CD4-positive, alpha-beta T cell treated with Interleukin-15 for 1 hour (primary cell): Measurements from ENCODE around the gene GDPD3.
A peak's percentile ranks its signal among the peaks of the same experiment; 100 is the strongest.
"Not testable (repeated sequence)": the region's sequence is repeated elsewhere in the genome, so short reads cannot be mapped to it uniquely, and the experiment has no call there.

Experiments
- DNase-seq: peaks from one replicate; pipeline ENCODE4 v3.0.0-alpha.2; 2020

GDPD3 gene, protein sequence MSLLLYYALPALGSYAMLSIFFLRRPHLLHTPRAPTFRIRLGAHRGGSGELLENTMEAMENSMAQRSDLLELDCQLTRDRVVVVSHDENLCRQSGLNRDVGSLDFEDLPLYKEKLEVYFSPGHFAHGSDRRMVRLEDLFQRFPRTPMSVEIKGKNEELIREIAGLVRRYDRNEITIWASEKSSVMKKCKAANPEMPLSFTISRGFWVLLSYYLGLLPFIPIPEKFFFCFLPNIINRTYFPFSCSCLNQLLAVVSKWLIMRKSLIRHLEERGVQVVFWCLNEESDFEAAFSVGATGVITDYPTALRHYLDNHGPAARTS

DNA sequence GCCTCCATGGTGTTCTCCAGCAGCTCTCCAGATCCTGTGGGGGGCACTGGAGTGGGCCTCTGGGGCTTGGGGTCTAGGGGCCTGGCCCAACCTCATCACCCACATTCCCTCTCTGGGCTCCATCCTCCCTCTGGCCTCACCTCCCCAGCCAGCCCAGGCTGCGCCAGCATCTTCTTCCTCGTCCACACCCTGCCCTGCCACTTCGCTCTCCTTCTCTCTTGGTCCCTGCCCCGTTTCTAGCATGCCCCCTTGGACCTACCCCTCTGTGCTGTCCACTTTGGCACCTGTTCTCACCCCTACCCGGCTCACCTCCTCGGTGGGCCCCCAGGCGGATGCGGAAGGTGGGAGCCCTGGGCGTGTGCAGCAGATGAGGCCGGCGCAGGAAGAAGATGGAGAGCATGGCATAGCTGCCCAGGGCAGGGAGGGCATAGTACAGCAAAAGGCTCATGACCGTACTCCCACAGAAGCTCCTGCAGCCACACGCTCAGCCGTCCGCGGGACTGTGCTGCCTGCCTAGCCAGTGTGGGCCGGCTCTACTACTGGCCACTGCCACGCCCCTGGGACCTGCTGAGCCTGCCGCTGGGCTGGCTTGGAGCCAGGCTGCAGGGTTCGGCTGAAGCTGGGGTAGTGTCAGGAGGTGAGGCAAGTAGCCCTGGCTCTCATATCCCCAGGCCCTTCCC lies at the start of gene GDPD3:
GDPD3 (minus strand) TSS at position 507 of the 680 bp plus-strand sequence; CDS start at position 448, 59 bp downstream.
- no peak for DNase-seq

GRCh38 chr16:30157214-30157613 lies 43.9 kb upstream of the GDPD3 start:
- DNase-seq = no peak

DNA sequence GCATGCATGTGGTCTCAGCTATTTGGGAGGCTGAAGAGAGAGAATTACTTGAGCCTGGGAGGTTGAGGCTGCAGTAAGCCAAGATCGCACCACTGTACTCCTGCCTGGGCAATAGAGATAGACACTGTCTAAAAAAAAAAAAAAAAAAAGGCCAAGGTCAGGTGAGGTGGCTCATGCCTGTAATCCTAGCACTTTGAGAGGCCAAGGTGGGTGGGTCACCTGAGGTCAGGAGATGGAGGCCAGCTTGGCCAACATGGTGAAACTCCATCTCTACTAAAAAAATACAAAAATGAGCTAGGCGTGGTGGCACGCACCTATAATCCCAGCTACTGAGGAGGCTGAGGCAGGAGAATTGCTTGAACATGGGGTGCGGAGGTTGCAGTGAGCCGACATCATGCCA lies 41.9 kb upstream of the GDPD3 start:
- no peak for DNase-seq

DNA sequence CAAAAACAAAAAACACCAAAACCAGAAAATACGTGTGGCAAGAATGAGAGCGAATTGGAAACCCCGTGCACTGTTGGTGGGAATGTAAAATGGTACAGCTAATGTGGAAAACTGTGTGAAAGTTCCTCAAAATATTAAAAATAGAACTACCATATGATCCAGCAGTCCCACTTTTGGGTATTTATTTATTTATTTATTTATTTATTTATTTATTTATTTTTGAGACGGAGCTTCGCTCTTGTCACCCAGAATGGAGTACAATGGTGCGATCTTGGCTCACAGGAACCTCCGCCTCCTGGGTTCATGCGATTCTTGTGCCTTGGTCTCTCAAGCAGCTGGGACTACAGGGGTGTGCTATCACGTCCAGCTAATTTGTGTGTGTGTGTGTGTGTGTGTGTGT lies 39.2 kb upstream of the GDPD3 start:
- DNase-seq = no peak

GRCh38 chr16:30151091-30151490 lies 37.8 kb upstream of the GDPD3 start:
- DNase-seq = no peak

DNA sequence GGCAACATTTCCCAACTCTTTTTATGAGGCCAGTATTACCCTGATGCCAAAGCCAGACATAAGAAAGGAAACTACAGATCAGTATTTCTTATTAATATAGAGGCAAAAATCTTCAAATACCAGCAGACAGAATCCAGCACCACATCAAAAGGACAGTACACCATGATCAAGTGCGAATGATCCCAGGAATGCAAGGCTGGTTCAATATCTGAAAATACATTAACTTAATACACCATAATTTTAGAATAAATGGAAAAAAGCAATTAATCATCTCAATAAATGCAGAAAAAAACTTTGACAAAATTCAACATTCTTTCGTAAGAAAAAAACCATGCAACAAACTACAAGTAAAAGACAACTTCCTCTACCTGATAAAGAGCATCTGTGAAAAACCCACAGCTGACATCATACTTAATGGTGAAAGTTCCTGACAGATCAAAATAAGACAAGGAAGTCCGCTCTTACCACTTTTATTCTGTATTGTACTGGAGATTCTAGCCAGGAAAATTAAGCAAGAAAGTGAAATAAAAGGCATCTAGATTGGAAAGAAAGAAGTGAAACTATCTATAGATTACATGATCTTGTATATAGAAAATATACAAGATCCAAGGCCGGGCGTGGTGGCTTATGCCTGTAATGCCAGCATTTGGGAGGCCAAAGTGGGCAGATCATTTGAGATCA lies 36.1 kb upstream of the GDPD3 start:
- no peak for DNase-seq

DNA sequence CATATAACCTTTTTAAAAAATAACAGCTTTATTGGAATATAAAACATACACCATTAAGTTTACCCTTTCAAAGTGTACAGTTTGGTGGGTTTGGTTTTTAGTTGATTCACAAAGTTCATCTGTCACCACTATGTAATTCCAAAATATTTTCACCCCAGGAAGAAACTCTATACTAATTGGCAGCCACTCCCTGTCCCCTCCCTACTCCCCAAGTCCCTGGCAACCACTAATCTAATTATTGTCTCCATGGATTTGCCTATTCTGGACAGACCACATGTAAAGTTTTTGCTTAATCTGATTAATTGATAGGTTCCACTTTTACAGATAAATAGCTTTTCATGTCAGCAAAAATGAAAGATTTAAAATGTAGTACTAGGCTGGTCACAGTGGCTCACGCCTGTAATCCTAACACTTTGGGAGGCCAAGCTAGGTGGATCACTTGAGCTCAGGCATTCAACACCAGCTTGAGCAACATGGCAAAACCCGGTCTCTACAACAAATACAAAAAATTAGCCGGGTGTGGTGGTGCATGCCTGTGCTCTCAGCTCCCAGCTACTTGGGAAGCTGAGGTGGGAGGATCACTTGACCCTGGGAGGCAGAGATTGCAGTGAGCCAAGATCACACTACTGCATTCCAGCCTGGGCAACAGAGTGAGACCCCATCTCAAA lies 34.6 kb upstream of the GDPD3 start:
- no peak for DNase-seq

GRCh38 chr16:30145657-30146056 lies 32.3 kb upstream of the GDPD3 start:
- no peak for DNase-seq

- no peak for DNase-seq
These were observed 31.6 kb upstream of the GDPD3 start for GRCh38 chr16:30144917-30145316.

DNA sequence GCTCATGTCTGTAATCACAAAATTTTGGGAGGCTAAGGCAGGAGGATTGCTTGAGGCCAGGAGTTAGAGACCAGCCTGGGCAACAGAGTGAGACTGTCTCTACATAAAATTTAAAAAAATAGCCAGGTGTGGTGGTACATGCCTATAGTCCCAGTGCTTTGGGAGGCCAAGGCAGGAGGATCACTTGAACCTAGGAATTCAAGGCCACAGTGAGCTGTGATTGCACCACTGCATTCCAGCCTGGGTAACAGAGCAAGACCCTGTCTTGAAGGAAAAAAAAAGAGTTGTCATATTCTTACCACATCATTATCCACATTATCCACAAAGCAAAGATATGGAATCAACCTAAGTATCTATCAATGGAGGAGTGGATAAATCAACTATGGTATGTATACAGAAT lies 30.7 kb upstream of the GDPD3 start:
- DNase-seq = no peak

DNA sequence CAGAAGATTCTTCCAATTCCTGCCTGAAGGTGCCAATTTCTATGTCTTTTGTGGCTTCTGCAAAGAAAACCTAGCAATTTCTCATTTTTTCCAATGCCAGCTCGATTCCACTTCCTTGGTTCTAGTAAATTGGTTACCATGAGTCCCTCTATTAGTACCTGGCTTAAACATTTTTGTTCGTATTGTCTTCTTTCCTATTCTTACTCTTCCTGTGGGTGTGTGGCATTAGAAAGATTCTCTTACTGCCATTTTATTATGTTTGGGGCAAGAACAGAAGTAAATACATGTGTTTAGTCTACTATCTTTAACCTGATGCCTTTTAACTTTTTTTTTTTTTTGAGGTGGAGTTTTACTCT lies 30.0 kb upstream of the GDPD3 start:
- DNase-seq = no peak

GRCh38 chr16:30142672-30143346 lies 29.5 kb upstream of the GDPD3 start:
- DNase-seq = peak; percentile 41

DNA sequence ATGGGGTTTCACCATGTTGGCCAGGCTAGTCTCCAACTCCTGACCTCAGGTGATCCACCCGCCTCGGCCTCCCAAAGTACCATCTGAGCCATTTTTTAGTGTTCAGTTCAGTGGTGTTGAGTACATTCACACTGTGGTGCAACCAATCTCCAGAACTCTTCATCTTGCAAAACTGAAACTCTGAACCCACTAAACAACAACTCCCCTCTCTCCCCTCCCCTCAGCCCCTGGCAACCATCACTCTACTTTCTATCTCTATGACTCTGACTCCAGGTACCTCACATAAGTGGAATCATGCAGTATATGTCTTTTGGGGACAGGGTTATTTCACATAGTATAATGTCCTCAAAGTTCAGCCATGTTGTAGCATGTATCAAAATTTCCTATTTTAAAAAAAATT lies 28.4 kb upstream of the GDPD3 start:
- no peak for DNase-seq

DNA sequence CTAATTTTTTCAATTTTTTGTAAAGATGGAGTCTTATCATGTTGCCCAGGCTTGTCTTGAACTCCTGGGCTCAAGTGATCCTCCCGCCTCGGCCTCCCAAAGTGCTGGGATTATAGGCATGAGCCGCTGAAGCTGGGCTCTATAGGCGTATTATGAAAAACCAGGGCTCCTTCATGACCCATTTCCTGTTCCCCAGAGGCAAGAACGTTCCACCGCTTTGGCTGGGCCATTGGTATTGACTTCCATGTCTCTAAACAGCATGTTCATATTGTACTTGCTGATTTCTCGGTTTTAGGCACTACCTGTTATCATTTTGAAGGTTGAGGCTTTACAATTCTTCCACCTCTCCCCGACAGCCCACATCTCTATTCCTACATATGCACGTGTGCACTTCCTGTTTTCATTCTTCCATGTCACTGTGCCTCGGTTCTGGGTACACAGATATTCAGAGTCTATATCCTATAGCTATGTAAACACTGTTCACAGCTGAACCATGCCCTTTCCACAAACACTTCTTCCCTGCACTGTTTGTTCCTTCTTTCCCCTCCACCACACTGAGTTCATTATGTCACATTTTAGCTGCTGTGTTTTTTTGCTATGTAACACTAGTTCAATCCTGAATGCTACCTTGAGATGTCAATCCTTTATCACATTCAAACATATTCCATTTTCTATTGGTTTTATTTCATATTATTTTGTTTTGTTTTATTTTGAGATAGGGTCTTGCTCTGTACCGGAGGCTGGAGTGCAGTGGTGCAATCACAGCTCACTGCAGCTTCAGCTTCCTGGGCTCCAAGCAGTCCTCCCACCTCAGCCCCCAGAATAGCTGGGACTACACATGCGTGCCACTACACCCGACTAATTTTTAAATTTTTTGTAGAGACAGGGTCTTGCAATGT lies 26.5 kb upstream of the GDPD3 start:
- no peak for DNase-seq

DNA sequence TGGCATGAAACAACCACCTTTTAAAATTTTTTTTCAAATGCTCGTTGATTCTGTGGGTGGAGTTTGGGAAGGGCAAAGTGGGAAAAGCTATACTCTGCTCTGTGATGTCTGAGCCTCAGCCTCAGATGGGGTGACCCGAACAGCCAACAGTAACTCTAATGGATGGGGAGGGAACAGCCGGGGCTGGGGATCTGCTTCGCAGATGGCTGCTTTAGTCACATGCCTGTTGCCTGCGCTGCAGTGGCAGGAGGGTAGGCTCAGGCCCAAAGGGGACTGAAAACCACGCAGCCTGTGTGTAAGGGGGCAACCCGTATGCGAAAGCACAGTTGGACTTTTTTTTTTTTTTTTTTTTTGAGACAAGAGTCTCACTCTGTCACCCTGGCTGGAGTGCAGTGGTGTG lies 24.6 kb upstream of the GDPD3 start:
- no peak for DNase-seq

DNA sequence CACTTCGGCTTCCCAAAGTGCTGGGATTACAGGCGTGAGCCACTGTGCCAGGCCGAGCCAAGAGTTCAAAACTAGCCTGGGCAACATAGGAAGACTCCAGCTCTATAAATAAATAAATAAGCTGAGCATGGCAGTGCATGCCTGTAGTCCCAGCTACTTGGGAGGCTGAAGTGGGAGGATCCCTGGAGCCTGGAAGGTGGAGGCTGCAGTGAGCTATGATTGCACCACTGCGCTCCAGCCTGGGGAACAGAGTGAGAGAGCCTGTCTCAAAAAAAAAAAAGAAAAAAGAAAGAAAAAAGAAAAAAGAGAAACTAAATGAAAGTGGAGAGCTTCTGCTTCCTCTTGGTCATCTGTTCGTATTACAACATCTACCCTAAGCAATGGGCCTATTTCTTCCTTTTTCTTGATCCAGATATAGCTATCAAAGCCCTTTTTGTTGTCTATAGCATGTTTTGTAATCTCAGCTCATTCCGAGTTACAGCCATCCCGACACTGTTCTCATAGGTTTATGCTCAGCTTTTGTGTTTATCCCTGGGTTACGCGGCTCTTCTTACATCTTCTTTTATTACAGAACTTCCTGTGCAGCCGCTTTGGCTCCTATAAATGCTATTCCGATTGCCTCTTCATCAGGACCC lies 23.8 kb upstream of the GDPD3 start:
- DNase-seq = no peak

DNA sequence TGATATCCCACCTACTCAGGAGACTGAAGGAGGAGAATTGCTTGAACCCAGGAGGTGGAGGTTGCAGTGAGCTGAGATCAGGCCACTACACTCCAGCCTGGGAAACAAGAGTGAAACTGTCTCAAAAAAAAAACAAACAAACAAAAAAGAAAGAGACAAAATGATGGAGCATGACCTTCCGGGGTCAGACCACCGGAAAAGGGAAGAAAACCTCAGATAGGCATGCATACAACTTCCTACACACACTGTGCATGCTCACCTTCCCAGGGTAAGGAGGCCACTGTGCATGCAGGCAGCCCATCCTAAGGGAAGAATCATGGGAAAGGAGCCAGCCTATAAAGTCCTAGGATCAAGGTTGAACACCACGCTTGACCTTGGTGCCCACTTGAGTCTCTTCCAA lies 19.3 kb upstream of the GDPD3 start:
- DNase-seq = no peak

GRCh38 chr16:30131869-30132475 lies 18.6 kb upstream of the GDPD3 start:
- DNase-seq = no peak

GRCh38 chr16:30127993-30128392 lies 14.7 kb upstream of the GDPD3 start:
- DNase-seq = no peak

DNA sequence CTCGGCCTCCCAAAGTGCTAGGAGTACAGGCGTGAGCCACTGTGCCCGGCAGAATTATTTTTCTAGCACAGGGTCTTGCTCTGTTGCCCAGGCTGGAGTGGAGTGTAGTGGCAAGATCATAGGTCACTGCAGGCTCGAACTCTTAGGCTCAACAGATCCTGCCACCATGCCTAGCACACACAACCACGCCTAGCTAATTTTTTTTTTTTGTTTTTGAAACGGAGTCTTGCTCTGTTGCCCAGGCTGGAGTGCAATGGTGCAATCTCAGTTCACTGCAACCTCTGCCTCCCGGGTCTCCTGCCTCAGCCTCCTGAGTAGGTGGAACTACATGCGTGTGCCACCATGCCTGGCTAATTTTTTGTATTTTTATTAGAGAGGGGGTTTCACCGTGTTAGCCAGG lies 12.4 kb upstream of the GDPD3 start:
- DNase-seq = not testable (repeated sequence)

DNA sequence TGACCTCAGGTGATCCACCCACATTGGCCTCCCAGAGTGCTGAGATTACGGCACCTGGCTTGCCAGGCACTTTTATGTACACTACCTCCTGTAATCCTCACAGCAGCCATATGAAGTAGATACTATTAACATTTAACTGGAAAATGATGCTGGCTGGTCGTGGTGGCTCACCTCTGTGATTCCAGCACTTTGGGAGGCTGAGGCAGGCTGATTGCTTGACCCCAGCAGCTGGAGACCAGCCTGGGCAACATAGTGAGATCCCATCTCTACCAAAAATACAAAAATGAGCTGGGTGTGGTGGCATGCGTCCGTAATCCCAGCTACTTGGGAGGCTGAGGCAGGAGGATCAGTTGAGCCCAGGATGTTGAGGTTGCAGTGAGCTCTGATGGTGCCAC lies 11.6 kb upstream of the GDPD3 start:
- no peak for DNase-seq
